GM12874 (cell line): ENCODE data around the gene RSAD1.

Experiments used
- CTCF ChIP-seq: IDR thresholded peaks from 2 replicates; pipeline ENCODE4 v1.5.1; 2011; ENCODE audit warnings: low read depth, mild to moderate bottlenecking, control low read depth, low read length, moderate library complexity; ENCODE audit not compliant: insufficient read depth

Gene RSAD1

DNA sequence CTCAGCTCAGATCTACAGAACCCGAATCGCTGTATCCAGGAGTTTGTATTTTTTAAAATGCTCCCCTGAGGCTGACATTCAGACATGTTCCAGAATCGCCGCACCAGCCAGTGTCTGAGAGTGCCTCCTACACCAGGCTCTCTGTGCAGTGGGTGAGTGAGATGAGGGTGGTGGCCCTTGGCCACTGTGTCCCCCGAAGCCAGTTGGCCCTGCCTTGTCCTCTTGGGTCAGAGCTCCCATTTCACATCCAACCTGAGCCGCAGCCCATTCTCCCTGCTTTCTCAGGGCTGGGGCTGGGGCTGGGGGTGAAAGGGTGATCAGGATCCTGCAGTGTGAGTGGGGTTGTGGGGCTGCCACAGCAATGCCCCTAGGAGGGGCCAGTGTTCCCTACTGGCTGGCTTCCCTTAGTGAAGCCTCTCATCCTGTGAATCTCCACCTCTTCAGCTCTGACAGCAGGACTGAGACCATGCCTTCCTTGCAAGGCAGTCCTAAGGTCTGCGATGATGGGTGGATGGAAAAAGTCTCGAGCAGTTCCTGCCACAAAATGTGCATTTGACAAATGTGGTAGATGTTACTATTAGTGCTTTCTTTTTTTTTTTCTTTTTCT lies 16.7 kb downstream of the RSAD1 start:
- no peak for TF ChIP-seq CTCF

GRCh38 chr17:50495918-50496317 lies 17.3 kb downstream of the RSAD1 start:
- no peak for TF ChIP-seq CTCF

DNA sequence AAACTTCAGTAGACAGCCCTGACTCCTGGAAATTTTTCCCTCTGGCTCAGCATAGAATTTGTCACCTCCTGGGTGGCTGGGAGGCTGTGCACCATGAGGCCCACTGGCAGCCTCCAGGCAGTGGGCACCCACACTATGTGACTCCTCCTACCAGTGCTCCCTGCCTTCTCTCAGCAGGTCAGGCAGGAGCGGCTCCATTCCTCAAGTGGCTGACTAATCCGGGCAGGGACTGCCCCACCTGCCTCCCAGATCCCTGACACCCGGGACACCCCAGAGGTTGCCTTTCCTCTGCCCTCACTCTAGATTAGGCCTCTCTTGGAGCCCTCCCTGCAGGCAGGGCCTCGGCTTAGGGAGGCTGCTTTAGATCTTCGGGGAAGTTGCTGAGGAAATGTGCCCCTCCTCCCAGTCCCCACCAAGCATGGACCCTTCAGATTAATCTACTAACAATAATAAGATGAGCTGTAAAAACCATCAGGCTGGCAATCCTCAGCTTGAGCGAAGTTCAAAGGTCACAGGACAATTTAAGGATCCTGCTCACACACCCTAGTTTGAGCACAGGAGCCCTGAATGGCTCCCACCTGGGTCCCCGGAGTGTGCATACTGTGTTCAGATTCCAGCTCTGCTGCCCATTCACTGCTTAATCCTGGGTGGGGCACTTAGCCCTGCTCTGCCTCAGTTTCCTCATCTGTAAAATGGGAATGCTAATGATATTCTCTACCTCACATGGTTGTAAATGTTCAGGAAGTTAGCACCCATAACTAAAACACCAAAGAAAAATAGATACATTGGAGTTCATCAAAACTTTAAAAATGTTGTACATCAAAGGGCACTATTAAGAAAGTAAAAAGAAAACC lies 19.6 kb downstream of the RSAD1 start:
- no peak for TF ChIP-seq CTCF

GRCh38 chr17:50499270-50499669 lies 20.6 kb downstream of the RSAD1 start:
- no peak for TF ChIP-seq CTCF

- no peak for TF ChIP-seq CTCF
Measured at GRCh38 chr17:50499721-50500120, 21.1 kb downstream of the RSAD1 start.

- no peak for TF ChIP-seq CTCF
Measured at GRCh38 chr17:50501054-50501453, 22.4 kb downstream of the RSAD1 start.

DNA sequence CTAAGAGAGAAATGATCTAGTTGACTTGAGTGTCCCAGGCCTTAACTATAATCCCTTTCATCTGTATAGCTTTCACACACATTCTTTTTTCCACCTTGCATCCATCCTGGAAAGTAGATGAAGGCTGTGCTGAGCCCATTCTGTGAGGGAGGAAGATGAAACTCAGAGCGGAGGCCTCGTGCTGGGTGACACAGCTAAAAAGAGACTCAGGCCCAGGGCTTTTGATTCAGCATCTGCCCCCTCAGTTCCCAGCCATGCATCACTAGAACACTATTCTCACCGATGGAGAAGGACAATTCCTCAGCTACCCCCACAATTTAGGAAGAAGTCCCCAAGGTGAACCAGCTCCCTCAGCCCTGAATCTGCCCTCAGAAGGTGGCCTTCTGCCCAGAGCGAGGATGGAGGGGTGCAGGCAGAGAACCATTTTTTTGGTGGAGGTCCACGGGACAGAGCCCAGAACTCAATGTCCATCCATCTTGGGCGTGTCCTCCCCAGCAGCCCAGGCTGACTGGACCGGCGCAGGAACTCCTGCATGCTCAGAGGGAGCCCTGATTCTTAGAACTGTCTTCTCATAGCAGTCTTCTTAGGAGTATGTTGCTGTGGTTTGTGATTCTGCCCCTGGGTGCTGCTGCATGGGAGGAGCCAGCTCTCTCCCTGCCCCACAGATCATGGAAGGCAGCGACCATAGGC lies 23.8 kb downstream of the RSAD1 start:
- TF ChIP-seq CTCF = no peak
